Transverse colon (tissue), 4 donors: Measurements from ENCODE around the gene BAHCC1.

Source experiments
- CTCF ChIP-seq, 5 experiments: fragments of 200-600 bp in 3 of 5; fragments of 450-650 bp in 2 of 5; sonication (generic) in 3 of 5; IDR thresholded peaks; 1 replicate in 2 of 5; 2 replicates in 3 of 5; pipeline ENCODE4 v1.5.1; 2016 to 2017; ENCODE audit warnings: antibody characterized with exemption in 5 of 5, inconsistent platforms in 3 of 5, mild to moderate bottlenecking in 2 of 5, moderate library complexity in 1 of 5
- POLR2A ChIP-seq: fragments of 450-650 bp; IDR thresholded peaks from one replicate; pipeline ENCODE4 v1.6.1; 2016; ENCODE audit warnings: antibody characterized with exemption, mild to moderate bottlenecking, moderate library complexity
- POLR2AphosphoS5 ChIP-seq, 3 donors: sonication (generic); formaldehyde crosslinking; IDR thresholded peaks; one replicate each; pipeline ENCODE4 v1.6.1; 2016; ENCODE audit warnings: antibody characterized with exemption in 3 of 3

DNA sequence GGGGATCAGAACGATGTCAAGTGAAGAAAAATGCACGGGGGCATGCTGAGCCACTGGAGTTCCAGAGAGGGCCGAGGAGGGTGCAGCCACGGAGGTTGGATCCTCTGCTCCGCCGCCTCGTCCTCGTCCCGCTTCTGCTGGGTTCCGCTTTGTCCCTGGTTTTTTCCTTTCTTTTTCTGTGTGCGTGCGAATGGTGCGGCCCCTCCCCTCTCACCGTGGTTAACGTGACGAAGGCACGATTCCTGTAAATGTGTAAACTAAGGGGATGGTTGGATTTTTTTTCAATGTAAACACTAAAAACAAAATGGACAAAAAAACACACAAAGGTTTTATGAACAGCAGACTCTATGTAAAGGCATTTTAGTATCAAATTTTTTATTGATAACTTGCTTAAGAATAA lies 70.7 kb downstream of the BAHCC1 start:
- no peak for TF ChIP-seq POLR2A
- no peak for TF ChIP-seq POLR2AphosphoS5 (IDR thresholded peaks at IDR 0.05)
- TF ChIP-seq CTCF (IDR thresholded peaks at IDR 0.05), result no peak
